Measurements from ENCODE around the gene LY6G6F. TPM values are rescaled to one million over a fixed set of nuclear protein-coding genes. Genes with fewer than 3 reads are reported as not detected.

LY6G6F gene
- total and polyA plus RNA-seq, 2 of the 13 experiments (the other 11 are each of a cell fraction or from before 2014, with no cell fraction given), result not detected

GRCh38 chr6:31702819-31703716 lies 3.6 kb upstream of the LY6G6F start, which contains the start of gene ABHD16A (continued):
- TF ChIP-seq TFDP1 (CRISPR knock-in tag; IDR thresholded peaks at IDR 0.05; ENCODE audit: borderline replicate concordance) (0 out of 2 replicates have a peak, but pooled peaks have one; percentile 56), ZBTB21 (CRISPR knock-in tag; IDR thresholded peaks at IDR 0.05) (peak; percentile 94), NR0B2 (CRISPR knock-in tag; IDR thresholded peaks at IDR 0.05) (peak; percentile 14; the same call in 1 of the 2 replicates), ZBTB46 (CRISPR knock-in tag; IDR thresholded peaks at IDR 0.05; ENCODE audit: borderline replicate concordance) (no peak), RXRB (CRISPR knock-in tag; IDR thresholded peaks at IDR 0.05; ENCODE audit: borderline replicate concordance) (peak; percentile 70), ZNF891 (CRISPR knock-in tag; IDR thresholded peaks at IDR 0.05) (peak; percentile 45), RBM39 (IDR thresholded peaks at IDR 0.05; ENCODE audit: low read depth, low read length, poor library complexity, severe bottlenecking) (peak; percentile 76), TCF7L2 (IDR thresholded peaks at IDR 0.05; ENCODE audit: low read depth, low read length) (no peak), MEF2D (CRISPR knock-in tag; IDR thresholded peaks at IDR 0.05) (no peak; the same call in 1 of the 2 replicates), KMT2A (CRISPR knock-in tag; IDR thresholded peaks at IDR 0.05) (0 out of 2 replicates have a peak, but pooled peaks have one; percentile 18), CCDC6 (CRISPR knock-in tag; IDR thresholded peaks at IDR 0.05) (peak; percentile 84; the same call in 1 of the 2 replicates), NR1H2 (CRISPR knock-in tag; IDR thresholded peaks at IDR 0.05; ENCODE audit: borderline replicate concordance, low read depth) (no peak), ATF3 (CRISPR knock-in tag; IDR thresholded peaks at IDR 0.05) (peak; percentile 57; the same call in 1 of the 2 replicates), FOXJ3 (CRISPR knock-in tag; IDR thresholded peaks at IDR 0.05; ENCODE audit: borderline replicate concordance) (no peak; the same call in 1 of the 2 replicates), ZMYM2 (CRISPR knock-in tag; IDR thresholded peaks at IDR 0.05) (no peak; the same call in 1 of the 2 replicates), HIC2 (CRISPR knock-in tag; IDR thresholded peaks at IDR 0.05; ENCODE audit: low read depth) (no peak), RFX5 (IDR thresholded peaks at IDR 0.05; ENCODE audit: low read depth, low read length) (no peak), GFI1 (CRISPR knock-in tag; IDR thresholded peaks at IDR 0.05; ENCODE audit: borderline replicate concordance) (peak; percentile 62; the same call in 1 of the 2 replicates), TEAD3 (CRISPR knock-in tag; optimal IDR thresholded peaks at IDR 0.05; ENCODE audit: borderline replicate concordance) (peak; percentile 45), ZEB1 (IDR thresholded peaks at IDR 0.05; ENCODE audit: insufficient replicate concordance, low read depth) (no peak), HOMEZ (CRISPR knock-in tag; IDR thresholded peaks at IDR 0.05; ENCODE audit: low read depth) (0 out of 2 replicates have a peak, but pooled peaks have one; percentile 72)
